Measurements from ENCODE around the gene LRRK2.
"Not testable (repeated sequence)": the region's sequence is repeated elsewhere in the genome, so short reads cannot be mapped to it uniquely, and the experiment has no call there.

LRRK2 gene

DNA sequence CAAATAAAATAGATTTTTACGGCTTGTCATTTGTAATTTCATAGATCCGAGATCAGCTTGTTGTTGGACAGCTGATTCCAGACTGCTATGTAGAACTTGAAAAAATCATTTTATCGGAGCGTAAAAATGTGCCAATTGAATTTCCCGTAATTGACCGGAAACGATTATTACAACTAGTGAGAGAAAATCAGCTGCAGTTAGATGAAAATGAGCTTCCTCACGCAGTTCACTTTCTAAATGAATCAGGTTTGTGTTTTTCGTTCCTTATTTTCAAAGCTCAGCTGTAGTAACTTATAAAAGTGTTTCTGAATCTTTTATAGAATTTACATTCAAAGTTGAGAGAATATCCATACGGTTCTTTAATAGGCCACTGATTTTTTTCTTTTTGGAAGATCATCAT, 89.1 kb downstream of the LRRK2 start:
- DNase-seq = no peak

DNA sequence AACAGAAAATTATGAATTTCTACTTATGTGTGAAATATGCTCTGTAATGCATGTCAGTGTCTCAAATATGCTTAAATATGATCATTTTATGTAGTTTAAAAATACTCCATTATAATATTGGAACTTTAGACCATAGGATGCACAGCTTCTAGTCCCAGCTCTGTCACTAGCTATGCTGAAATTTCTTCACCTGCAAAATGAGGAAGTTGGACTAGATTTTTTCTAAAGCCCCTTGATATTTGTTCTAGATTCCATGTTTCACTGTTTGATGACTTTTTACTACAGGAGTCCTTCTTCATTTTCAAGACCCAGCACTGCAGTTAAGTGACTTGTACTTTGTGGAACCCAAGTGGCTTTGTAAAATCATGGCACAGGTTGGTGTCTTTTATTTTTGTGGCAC, 90.1 kb downstream of the LRRK2 start:
- DNase-seq = no peak

DNA sequence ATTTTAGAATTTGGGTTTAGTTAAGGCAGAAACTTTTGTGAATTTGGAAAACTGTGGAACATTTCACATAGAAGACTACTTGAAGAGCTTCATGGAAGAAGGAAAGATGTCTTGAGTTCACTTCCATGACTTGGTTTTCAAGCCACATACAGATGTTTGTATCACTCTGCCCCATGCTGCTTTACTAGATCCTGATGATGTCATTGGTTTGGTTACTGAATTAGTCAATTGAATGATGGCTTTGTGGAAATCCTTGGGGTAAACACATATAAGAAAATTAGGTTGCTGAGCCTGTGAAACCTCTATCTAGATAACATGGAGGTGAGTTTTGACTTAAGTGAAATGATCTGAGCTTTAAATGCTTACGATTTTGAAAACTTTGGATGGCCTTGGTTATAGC, 90.6 kb downstream of the LRRK2 start:
- DNase-seq = no peak

DNA sequence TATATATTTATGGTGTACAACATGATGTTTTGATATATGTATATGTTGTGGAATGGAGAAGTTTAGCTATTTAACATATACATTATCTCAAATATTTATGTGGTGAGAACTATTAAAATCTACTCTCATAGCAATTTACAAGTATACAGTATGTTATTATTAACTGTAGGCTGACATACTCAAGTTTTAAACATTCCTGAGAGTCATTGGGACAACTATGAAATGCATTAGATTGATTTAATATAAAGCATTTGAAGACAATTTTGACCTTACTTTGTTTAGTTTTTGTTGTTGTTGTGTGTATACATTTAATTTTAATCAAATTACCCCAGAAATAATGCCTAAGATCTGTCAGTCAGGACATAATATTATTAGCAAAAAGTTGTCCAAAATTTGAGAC, 99.5 kb downstream of the LRRK2 start:
- no peak for DNase-seq

DNA sequence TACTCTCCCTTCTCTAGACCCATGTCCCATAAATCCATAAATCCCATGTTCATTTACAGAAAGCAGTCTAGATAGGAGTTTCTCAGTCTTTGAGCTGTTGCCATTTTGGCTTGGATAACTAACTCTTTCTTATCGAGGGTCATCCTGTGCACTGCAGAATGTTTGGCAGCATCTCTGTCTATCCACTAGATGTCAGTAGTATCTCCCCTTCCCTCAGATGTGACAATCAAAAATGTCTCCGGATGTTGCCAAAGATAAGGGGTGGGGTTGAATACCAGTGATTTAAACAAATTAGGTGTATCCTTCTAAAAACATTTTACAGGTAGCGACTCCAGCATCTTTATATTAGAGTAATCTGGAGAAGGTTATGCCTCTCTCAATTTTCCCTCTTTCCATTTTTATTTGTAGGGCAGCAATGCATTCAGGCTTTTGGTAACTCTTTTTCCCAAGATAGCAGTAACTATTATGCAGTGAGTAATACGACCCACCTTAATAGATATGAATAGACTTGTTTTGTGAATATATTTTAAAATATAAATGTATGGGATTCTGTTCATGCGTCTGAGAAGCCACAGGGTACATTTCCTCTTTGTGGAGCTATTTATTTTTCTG, 100.7 kb downstream of the LRRK2 start:
- peak in 2 of 56 donors; percentile 1 to 10 for DNase-seq

DNA sequence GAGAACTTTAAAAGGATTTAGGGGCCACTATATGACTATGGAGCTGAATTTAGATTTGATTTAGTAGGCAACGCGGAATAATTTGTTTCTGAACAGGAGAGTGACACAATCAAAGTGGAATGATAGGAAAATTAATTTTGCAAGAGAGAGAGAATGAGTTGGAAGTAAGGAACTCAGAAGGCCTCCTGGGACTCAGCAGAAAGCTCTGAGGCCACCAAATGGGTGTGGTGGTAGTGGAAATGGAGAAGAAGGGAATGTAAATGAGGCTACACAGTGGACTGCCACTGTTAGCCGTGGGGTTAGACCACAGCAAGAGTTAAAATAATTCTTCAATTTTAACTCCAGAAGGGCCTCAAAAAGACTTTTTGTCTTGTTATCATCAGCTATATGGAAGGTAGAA, 102.7 kb downstream of the LRRK2 start:
- DNase-seq = no peak

DNA sequence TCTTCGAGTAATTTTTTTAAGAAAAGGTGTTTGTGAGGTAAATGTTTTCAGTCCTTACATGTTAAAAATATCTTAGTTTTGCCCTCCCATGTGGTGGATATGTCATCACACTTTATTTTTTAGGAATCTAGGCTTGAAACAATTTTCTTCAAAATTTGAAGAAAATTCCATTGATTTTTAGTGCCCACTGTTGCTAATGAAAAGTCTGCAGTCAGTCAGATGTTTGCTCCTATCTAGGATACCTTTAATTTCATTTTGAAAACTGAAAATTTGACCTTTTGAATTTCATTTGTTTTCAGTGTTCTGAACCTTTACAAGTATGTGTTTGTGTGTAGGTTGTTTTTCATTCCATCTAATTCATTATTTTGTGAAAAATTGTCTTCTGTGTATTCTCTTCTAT, 105.4 kb downstream of the LRRK2 start:
- DNase-seq = no peak

DNA sequence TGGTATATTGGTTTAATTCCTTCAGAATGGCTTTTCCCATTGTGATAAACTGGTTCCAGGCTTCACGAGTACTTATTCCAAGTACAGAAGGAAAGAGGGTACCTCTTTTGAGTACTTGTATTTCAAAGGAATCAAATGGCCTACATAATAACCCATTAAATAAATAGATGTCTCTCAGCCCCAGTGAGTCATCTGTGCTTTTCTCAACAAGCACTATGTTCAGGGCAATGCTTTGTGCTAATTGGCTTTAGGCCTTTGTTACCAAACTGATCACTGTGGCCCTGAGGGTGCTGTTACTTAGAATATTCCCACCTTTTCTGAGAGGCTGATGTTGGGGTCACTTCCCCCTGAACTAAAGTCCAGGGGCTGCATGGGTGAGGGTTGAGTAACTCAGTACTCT, 107.1 kb downstream of the LRRK2 start:
- no peak for DNase-seq

DNA sequence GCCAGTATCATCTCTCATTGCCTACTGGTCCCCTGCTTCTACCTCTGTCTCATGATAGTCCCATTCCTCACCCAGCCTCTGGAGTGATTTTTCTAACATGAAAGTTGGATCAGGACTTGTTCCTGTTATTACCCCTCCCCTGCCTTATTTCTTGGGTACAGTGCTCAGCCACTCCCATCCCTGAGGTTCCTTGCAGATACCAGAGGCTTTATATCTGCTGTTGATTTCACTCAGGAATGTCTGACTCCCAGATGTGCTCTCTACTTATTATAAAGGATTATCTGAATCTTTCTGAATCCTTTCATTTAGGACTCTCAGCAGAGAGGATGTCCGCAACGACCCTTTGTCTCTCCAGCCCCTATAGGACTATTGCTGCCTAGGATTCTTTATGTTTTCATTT, 111.2 kb downstream of the LRRK2 start:
- no peak for DNase-seq

DNA sequence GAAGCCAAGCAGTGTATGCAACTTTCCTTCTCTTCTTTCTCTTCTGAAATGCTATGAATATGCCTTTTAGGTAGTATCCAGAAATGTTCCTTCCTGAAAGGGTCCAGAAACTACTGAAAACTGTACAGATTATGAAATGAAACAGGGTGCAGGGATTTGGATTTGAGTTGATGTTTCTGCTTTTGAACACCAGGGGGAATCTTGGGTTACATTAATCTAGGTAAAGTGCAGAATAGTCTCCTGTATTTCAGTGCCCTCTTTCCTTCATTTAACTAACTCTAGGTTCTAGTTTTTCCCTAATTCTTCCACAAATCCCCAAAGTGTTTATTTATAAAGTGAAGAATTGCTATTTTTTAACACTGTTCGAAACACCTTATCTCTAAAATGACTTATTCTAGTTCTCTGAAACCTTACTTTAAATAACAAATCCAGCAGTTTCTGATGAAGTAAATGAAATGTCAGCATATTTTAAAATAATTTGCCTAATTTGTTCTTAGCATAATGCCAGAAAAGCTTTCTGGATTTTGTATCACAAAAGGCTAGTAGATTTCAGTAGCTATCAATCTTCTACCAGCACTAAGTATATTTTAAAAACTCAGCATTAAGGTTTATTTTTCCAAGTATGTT, 111.9 kb downstream of the LRRK2 start:
- no peak for DNase-seq

DNA sequence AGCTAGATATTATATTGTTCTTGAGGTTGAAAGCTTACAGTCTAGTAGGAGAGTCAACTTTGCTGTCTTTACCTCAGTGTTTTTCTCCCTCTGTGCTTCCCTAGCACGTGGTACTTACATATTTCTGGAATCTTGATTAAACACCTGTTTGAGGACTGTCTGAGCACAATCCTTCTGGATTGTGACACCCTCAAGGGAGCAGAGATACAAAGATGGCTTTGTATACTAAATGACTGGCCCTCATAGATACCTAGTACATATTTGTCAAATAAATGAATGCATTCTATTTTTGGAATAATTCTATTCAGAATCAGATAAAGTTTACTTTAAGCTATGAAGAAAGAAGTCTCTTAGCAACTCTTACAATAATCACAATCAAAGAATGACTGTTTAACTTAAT, 113.3 kb downstream of the LRRK2 start:
- no peak for DNase-seq

DNA sequence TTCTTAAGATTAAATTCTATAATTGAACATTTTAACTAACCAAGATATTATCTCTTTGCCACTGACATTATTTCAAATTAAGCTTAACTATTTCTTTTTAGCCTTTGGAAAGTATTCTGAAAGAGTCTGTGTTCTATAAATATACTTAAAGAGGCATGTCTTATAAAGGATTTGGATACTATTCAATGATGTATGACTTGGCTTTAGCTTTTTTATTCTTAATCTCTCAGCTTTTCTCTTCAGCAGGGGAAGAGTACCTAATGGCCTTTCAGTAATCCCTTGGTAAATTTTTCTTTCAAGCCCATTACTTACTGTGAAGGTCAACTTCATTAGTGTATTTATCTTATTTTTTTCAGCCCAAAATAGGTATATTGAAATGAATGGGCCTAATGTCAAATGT, 113.8 kb downstream of the LRRK2 start:
- no peak for DNase-seq

DNA sequence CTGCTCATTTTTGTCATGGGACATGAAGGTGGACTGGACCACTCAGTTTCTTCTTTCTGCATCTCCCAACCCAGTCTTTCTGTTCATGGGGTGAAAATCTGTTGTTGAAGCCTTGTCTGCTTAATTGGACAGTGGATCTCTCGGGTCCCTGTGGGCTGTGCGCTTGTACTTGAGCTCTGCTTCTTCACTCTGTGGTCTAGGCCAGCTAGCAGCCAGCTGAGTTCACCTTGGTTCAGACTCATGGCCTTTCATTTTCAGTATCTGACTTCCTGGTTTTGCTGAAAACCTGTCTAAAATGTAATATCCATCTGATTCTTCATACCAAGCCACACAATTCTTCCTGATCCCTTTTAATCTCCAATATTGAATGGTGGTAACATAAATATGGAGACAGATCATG, 117.2 kb downstream of the LRRK2 start:
- DNase-seq = no peak

DNA sequence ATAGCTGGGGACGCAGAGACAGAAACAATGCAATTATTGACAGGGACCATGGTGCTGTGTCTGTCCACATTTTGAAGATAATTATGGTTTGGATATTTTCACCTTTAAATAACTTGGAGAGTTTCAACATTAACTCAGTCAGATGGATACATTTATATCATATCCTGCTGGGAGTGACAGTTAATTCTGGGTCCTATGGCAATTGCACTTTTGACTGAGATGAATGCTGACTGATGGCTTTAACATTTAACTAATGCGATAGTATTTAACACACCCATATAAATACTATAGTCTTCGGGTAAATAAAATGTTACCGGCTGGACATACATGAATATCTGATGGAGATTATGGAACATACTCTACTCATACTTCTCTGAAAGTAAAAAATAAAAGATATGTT, 118.3 kb downstream of the LRRK2 start:
- DNase-seq = no peak

DNA sequence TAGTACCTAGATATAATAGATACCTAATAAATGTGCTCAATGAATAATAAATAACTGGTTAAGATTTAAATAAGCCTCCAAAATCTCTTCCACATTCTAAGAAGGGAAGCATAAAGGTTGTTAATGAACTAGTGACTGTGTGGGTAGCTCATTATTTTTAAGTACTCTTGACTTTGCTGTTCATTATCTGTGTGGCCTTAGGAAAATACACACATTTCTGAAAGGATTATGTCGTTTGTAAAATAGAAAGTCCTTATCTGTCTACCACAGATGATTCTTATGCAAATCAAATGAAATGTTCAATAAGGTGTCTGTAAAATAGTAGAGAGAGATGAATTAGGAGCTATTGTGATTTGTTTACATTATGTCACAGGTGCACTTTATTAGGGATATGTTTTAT, 119.5 kb downstream of the LRRK2 start:
- DNase-seq = no peak

DNA sequence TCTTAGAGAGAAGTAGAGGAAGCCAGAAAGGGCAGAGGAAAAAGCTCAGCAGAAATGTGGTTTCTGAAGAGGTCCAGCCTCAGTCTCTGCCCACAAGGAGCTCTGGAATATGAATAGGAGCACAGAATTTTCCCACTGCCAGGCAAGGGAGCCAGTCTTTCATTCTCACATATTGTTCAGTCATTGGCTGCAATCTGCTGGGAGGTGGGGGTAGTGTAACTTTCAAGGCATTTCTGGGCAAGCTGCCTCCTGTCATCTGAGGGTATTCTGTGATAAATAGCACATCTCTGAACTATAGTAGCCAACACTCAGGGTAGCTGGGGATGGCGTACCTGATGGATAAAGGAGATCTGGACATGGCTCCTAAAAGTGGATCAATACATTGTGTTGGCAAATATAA, 127.2 kb downstream of the LRRK2 start:
- DNase-seq = peak in 2 of 56 donors; percentile 0 to 8

DNA sequence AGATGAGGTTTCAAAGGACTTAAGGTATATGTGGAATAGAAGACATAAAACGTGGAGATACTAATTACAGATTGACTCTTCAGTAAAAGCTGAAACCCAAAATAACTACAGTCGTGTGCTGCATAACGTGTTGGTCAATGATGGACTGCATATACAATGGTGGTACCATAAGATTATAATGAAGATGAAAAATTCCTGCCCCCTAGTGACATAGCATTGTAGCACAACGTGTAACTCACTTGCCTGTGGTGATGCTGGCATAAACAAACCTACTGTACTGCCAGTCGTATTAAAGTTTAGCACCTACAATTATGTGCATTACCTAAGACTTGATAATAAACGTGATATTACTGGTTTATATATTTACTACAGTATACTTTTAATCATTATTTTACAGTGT, 150.3 kb downstream of the LRRK2 start:
- no peak for DNase-seq

DNA sequence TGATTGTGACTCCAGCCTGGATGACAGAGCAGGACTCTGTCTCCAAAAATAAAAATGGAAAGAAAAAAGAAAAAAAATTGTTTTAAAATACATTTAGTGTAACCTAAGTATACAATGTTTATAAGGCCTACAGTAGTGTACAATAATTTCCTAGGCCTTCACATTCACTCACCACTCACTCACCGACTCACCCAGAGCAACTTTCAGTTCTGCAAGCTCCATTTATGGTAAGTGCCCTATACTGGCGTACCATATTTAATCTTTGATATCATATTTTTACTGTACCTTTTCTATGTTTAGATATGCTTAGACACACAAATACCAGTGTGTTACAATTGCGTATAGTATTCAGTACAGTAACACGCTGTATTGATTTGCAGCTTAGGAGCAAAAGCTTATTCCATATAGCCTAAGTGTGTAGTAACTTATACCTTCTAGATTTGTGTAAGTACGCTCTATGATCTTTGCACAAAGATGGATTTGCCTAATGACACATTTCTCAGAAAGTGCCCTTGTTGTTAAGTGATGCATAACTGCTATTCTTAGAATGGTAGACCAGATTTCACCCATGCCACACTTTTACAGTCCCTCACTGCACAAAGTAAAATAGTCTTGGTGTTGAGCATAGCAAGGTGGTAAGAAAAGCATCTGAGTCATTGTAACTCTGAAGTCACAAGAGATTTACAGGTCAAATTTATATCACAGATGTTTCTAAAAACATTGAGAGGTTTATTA, 151.9 kb downstream of the LRRK2 start:
- DNase-seq = no peak

DNA sequence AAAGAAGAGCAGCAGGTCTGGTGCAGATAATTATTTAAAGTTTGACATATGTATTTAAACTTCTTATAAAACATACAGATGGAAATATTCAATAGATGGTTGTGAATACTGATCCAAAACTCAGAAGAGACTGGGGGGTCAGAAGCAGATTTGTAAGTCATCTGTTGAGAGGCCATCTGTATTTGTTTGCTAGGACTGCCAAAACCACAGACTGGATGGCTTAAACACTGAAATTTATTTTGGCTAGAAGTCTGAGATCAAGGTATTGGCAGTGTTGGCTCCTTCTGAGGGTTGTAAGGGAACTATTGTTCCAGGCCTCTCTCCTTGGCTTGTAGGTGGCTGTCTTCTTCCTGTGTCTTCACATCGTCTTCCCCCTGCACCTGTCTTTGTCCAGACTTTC, 153.9 kb downstream of the LRRK2 start:
- no peak for DNase-seq

DNA sequence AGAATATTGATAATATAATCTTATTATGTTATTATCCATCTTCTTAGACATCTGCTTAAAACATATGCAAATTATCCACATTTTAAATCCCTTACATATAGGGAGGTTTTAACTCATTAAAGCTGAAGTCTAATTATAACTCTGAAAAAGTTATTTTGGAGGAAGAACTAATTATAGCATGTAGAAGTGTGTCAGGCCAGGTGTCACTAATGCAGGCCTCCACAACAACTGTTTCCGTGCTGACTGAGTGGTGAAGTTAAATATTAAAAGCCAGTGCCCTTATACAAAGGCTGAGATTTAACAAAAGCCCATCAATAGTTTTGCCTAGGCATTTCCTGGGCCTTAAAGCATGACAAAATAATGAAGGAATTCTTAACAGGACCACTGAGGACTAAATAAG, 157.4 kb downstream of the LRRK2 start:
- DNase-seq = no peak

DNA sequence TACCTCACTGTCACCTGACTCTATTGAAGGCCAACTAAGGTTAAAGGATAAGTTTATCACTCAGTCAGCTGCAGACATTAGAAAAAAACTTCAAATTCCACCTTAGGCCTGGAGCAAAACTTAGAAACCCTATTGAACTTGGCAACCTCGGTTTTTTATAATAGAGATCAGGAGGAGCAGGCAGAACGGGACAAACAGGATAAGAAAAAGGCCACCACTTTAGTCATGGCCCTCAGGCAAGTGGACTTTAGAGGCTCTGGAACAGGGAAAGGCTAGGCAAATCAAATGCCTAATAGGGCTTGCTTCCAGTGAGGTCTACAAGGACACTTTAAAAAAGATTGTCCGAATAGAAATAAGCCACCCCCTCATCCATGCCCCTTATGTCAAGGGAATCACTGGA, 162.5 kb downstream of the LRRK2 start:
- DNase-seq = not testable (repeated sequence)

DNA sequence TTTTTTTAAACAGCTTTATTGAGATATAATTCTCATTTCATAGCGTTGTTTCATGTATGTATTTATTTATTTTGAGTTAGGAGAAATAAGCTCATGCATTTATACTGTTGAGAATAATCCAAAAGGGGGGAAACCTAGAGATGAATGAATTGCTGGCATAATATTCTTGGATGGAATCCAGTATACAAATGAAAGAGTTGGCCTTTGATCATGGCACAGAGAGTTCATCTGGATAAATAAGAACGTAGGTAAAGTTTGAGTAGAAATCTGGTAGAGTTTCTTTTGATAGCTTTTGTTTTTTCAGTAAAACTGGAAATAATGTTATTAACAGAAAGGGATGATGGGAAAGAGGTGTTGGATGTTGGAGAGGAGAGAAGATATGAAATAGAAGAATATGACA, 166.2 kb downstream of the LRRK2 start:
- DNase-seq = no peak

DNA sequence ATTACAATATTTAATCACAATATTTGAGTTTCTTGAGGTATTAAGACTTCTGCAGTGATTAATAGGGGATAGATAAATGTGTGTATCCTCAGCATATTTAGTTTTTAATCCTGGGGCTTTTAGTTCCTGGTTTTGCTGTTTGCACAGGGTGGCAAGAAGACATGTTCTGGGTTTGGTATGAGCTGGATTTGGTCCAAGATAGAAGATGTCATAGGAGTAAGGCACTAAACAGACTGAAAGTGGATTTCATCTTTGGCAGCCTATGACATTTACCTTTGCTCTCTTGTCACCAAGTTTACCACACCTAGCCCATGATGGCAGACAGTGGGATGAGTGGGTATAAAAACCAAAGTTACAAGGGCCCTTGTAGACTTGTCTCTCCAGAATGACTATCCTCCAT, 168.2 kb downstream of the LRRK2 start:
- DNase-seq = no peak
